C4-2B (cell line): ENCODE data around the gene FAM13A.

Experiments used
- ZFX ChIP-seq: fragments of 450-650 bp; IDR thresholded peaks from 2 replicates; pipeline ENCODE4 v1.6.1; 2017
- TF ChIP-seq, protein P1 (sequence below): fragments of 450-650 bp; conservative IDR thresholded peaks from 2 replicates; pipeline ENCODE4 v1.5.1; 2017; ENCODE audit warnings: mild to moderate bottlenecking

DNA sequence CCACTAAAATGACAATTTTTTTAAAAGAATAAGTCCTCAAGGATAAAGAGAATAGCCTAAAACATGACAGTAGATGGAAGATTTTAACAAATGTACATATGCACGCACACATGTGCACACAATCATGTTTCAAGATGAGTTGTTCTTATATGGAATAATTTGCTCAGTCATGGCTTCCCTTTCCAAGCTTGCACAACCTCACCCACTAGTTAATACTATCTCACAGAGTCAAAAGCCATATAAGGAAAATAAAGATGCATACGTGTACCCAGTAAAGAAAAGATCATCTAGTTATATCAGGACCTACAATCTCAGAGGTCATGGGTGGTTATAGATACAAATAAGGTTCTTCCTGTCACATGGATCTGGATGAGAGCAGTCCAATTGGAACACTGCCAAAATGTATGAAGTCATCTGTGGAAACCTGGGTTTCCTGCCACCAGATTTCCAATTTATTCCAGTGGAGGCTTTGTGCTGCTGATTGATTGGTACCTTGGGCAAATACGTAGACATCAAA is 56.1 kb downstream of the FAM13A start:
- TF ChIP-seq, protein P1, sequence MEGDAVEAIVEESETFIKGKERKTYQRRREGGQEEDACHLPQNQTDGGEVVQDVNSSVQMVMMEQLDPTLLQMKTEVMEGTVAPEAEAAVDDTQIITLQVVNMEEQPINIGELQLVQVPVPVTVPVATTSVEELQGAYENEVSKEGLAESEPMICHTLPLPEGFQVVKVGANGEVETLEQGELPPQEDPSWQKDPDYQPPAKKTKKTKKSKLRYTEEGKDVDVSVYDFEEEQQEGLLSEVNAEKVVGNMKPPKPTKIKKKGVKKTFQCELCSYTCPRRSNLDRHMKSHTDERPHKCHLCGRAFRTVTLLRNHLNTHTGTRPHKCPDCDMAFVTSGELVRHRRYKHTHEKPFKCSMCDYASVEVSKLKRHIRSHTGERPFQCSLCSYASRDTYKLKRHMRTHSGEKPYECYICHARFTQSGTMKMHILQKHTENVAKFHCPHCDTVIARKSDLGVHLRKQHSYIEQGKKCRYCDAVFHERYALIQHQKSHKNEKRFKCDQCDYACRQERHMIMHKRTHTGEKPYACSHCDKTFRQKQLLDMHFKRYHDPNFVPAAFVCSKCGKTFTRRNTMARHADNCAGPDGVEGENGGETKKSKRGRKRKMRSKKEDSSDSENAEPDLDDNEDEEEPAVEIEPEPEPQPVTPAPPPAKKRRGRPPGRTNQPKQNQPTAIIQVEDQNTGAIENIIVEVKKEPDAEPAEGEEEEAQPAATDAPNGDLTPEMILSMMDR, result no peak
- TF ChIP-seq ZFX, result no peak
